Measurements from ENCODE around the gene STAT6.
"Not testable (repeated sequence)": the region's sequence is repeated elsewhere in the genome, so short reads cannot be mapped to it uniquely, and the experiment has no call there.

The STAT6 gene

DNA sequence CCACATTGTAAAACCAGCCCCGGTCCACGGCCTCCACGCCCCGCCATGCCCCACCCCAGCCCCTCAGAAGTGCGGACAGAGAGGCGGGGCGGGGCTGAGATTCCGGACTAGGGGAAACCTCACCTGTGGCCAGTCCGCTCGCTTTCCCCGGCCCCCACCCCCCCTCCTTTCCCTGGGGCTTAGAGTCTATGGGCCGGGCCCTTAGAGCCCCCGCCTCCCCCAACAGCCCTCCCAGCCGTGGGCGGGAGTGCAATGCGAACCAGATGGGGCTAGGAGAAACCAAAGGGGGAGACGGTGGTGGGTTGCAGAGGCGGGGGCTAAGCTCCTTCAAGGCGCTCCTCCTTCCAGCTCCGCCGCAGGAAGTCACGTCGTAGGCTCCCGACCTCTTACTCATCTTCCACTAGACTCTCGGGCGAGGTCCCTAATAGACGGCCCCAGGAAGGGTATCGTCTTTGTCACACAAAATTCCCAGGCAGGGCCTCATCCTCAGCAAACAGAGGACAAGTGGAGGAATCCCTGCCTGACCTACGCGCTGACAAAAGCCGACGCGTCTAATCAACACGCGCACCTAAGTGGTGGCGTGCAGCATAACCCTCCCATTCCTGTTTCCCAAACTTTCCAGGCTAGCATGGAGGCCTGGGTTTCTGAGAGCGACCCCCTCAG lies 23.3 kb downstream of the STAT6 start:
- peak; percentile 80 for DNase-seq (ENCODE audit: low read depth)

- DNase-seq (ENCODE audit: low read depth), result peak; percentile 90
Measured at GRCh38 chr12:57087010-57087690, 24.0 kb downstream of the STAT6 start.

DNA sequence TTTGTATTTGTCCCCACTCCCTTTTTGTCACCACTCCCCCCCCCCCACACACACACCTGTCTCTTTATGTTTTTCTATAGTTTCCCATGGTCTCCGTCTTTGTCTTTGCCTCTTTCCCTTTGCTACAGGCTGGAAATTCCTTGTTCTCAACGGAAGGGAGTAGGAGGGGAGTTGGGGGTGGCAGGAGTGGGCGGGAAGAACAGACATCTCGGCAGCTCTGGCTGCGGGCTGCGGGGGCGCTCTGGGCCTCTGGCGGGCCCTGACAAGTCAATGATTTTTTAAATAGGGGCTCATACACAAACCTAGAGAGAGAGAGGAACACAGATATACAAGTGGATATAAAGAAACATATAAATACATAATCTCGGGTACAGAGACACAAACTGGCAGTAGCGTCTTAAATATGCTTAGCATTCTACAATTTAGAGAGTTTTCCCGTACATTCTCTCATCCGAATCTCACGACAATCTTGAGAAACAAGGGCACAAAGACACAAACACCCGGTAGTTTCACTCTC lies 24.6 kb downstream of the STAT6 start:
- no peak for DNase-seq (ENCODE audit: low read depth)

DNA sequence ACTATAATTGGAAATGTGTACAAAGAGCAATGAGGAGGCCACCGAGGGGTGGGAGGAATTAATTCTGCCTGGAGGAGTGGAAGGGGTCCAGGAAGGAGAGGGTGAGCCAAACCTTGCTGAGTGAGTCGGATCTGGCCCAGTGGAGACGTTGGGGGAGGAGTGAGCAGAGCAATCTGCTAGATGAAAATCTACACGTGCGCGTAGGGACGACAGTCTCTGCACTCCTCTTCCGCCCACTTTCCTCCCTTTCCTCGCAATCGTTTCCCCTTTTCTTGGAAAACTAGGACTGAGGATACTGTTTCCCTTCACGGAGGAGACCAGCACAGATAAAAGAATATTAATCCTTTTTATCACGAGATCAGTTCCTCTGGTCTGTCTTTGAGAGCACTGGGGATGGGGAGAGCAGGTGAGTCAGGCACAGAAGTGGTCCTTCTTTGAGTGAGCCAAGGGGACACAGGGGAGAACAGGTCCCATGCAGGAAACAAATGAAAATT lies 25.1 kb downstream of the STAT6 start:
- DNase-seq (ENCODE audit: low read depth), result no peak

DNA sequence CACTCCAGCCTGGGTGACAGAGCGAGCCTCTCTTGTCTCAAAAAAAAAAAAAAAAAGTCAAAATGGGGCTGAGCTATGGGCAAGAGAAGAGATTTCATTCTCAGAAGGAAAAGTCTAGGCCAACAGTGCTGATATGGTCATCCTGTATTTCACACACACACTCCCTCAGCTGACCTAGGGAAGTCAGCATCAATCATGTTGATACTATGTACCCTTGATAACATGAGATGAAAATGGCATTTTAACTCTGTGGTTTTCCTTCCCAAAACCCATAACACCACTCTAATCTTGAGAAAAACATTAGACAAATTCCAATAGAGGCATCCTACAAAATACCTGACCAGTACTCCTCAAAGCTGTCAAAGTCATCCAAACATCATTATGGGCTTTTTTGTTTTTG lies 30.3 kb downstream of the STAT6 start:
- DNase-seq (ENCODE audit: low read depth), result no peak

DNA sequence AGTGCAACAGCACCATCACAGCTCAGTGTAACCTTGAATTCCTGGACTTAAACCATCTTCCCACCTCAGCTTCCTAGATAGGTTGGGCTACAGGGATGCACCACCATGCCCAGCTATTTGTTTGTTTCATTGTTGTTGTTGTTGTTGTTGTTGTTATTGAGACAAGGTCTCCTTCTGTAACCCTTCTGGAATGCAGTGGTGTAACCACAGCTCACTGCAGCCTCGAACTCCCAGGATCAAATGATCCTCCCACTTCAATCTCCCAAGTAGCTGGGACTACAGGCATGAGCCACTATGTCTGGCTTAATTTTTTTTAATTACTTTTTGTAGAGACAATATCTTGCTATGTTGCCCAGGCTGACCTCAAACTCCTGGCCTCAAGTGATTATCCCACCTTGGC lies 31.3 kb downstream of the STAT6 start:
- no peak for DNase-seq (ENCODE audit: low read depth)

DNA sequence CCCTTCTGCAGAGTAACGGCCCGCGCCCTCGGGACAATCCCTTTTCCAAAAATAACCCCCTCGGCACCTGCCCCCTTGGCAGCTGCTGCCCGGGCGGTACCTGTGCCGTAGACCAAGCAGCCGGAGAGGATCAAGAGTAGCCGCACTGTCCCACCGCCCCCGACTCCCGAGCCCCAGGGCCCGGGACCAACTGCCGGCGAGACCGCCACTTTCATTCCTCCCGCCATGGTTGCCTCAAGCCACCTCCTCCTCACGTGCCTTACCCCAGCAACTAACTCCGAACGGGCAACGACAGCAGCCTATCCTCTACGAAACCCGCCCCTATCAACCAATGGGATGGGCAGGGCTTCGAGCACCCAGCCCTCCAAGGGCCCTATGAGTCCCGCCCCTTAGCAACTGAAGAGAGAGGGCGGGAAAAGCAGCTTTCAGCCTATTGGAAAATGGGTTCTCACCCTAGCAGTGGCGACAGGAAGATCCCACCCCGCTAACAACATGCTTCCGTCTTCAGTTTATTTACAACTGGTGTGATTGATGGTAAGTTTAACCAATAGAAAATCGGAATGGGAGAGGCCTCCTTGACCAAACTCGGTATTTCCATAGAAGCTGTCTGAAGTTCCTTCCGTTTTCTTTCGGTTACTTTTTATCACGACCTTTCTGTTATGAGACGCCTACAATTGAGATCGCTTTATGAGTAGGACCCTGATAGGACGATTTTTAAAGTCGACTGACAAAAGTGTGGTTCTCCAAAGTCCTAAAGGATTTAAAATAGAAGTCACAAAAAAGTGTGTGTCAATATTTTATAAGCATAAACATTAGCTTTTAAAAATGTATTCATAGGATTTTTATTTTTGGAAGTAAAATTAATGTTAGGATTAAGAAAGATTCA lies 32.4 kb downstream of the STAT6 start, which contains the start of gene NEMP1:
Gene NEMP1 (minus strand): TSS at position 273 of the 886 bp plus-strand sequence. CDS start 46 bp downstream, at position 227.
- DNase-seq (ENCODE audit: low read depth), result peak; percentile 93

DNA sequence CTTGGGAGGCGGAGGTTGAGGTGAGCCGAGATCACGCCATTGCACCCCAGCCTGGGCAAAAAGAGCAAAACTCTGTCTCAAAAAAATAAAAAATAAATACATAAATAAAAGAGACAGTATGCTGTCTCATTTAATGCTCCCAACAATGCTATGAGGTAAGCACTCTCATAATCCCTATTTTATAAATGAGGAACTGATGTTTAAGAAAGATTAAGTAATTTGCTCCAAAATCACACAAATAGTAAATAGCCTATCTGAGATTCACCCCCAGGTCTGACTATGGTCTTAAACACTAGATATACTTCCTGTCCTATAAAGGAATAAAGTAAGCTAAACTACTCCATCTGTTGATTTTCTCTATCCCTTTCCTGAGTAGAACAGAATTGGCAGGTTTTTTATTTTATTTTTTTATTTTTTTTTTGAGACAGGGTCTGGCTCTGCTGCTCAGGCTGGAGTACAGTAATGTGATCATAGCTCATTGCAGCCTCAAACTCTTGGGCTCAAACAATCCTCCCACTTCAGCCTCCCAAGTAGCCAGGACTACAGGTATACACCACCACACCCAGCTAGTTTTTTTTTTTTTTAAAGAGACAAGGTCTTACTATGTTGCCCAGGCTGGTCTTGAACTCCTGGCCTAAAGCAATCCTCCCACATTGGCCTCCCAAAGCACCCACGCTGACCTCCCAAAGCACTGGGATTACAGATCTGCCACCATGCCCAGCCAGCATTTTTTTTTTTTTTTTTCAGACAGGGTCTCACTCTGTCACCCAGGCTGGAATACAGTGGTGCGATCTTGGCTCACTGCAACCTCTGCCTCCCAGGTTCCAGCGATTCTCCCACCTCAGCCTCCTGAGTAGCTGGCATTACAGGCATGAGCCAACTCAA lies 37.4 kb downstream of the STAT6 start:
- not testable (repeated sequence) for DNase-seq (ENCODE audit: low read depth)

DNA sequence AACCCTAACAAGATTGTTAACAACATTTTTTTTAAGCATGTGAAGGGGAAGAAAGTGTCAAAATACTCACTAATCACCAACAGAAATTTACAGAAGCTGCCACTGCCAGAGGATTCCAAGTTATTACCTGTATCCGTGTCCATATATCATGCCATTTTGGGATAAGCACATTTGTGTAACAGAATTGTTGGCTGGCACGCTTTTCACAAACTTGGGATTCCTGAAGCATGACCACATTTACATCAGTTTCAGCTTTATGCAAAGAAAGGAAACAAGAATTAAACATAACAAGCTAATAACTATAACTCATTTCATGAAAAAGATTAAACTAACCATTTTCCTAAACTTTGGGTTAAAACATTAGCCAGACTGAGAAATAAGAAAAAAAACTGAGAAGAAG lies 38.5 kb downstream of the STAT6 start:
- no peak for DNase-seq (ENCODE audit: low read depth)

DNA sequence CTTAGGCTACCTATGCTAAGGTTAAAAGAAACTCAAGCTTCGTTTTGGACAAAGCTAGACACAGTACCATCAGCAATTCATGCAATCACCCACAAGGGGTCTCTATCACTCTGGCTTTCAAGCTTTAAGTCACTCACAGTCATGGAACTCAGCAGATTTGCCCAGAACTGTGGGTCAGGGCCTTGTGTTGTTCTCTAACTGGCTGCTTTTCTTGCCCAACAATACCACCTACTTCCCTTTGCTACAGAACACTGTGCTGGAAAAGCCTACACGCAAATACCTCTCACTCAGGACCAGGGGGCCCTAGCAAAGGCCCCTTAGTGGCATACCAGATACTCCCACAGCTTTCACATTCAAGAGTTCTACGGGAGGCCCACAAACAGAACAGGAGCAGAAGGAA lies 41.6 kb downstream of the STAT6 start:
- no peak for DNase-seq (ENCODE audit: low read depth)

- no peak for DNase-seq (ENCODE audit: low read depth)
Measured at GRCh38 chr12:57066245-57066644, 44.9 kb downstream of the STAT6 start.

DNA sequence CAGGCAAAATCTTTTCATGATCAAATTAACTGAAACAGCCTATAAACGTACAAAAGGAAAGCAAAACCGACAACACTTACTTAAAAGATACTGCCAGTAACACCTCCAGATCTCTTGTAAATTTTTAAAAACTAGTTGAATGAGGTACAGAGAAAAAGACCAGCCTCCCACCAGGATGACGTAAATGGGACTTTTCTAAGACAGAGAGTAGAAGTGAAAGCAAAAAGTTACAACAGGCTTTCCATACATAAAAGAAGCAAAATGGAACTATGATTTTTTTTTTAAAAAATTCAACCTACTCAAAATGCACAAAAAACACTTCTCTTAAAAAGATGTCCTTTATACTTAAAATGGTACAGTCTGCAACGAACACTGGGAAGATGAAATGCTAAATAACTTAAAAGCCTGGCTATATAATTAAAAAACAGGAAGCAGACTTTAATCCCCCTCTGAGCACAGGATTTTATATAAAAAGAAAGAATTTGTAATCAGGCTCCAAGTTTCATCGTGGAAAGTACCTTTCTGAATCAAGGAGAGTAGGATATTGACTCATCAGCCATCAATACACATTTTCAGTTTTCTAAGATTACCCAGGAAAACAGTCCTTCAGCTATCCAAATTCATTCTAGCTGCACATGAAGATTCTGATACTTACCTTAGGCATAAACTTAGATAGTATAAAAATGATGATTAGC lies 47.0 kb downstream of the STAT6 start:
- DNase-seq (ENCODE audit: low read depth), result peak; percentile 48

- no peak for DNase-seq (ENCODE audit: low read depth)
Measured at GRCh38 chr12:57058454-57058853, 52.7 kb downstream of the STAT6 start.

- DNase-seq (ENCODE audit: low read depth), result no peak
Measured at GRCh38 chr12:57057067-57057751, 54.0 kb downstream of the STAT6 start.

DNA sequence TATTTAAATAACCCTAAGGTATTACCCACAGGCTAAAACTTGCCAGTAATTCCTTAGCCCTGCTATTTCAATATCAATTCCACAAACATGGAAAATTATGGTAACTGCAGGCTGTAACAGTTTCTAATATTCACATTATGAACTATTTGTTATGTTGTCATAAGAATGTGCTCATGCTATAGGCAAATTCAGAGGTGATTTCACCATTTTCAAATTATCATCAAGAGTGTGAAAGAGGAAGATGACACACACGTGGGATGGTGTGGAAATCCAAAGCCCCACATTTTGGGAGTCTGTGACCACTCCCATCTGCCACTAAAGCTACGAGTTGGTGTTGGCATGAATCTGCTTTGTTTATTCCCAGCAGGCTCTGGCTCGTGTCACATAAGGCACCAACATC lies 55.3 kb downstream of the STAT6 start:
- DNase-seq (ENCODE audit: low read depth), result no peak

DNA sequence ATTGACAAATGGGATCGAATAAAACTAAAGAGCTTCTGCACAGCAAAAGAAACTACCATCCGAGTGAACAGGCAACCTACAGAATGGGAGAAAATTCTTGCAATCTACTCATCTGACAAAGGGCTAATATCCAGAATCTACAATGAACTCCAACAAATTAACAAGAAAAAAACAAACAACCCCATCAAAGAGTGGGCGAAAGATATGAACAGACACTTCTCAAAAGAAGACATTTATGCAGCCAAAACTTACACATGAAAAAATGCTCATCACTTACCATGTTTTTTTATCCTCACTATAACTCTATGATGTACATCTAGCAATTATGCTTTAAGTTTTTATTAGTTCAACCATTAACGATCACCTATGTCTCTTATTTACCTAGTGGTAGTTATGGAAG lies 57.3 kb downstream of the STAT6 start:
- DNase-seq (ENCODE audit: low read depth), result not testable (repeated sequence)

DNA sequence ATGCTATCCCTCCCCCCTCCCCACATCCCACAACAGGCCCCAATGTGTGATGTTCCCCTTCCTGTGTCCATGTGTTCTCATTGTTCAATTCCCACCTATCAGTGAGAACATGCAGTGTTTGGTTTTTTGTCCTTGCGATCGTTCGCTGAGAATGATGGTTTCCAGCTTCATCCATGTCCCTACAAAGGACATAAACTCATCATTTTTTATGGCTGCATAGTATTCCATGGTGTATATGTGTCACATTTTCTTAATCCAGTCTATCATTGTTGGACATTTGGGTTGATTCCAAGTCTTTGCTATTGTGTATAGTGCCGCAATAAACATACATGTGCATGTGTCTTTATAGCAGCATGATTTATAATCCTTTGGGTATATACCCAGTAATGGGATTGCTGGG lies 58.0 kb downstream of the STAT6 start:
- not testable (repeated sequence) for DNase-seq (ENCODE audit: low read depth)

- DNase-seq (ENCODE audit: low read depth), result no peak
Measured at GRCh38 chr12:57051011-57051410, 60.2 kb downstream of the STAT6 start.

- no peak for DNase-seq (ENCODE audit: low read depth)
Measured at GRCh38 chr12:57049890-57050289, 61.3 kb downstream of the STAT6 start, which contains the start of gene MYO1A. Gene MYO1A (minus strand): TSS chr12:57050129. CDS start chr12:57048323, 1,806 bp downstream.

- no peak for DNase-seq (ENCODE audit: low read depth)
Measured at GRCh38 chr12:57049119-57049446, 62.1 kb downstream of the STAT6 start.
